HCT116 (cell line): ENCODE measurements around the gene ACP1. TPM values are rescaled to one million over a fixed set of nuclear protein-coding genes. Genes with fewer than 3 reads are reported as not detected.

Experiments used
- ATAC-seq: fragments of 200-7000 bp; cut with Tn5 transposase; 2 replicates; pipeline ENCODE4 v1.9.1; 2020; ENCODE audit warnings: mild to moderate bottlenecking, moderate library complexity
- BruUV-seq: library from RNA; stranded (reverse); fragments of 400-500 nt; replicated peaks from 2 replicates; lab custom pipeline; 2021; lab: Mats Ljungman, UMichigan
- CTCF ChIA-PET: fragments of 300-600 bp; sonication (Branson Sonifier 250); formaldehyde crosslinking; loops from one replicate; lab custom pipeline; 2021; ENCODE audit warnings: antibody characterized with exemption; lab: Charles Lee
- POLR2A ChIA-PET: fragments of 300-600, 350-600 bp; sonication (Branson Sonifier 250); formaldehyde crosslinking; loops from one replicate; lab custom pipeline; 2021; ENCODE audit warnings: antibody characterized with exemption; lab: Charles Lee
- RAD21 ChIA-PET, 2 experiments: fragments of 300-600 bp; sonication (Branson Sonifier 250); formaldehyde crosslinking; loops; one replicate each; lab custom pipeline; 2023; ENCODE audit warnings: low total read pairs in 2 of 2; ENCODE audit not compliant: uncharacterized antibody in 2 of 2, unreplicated experiment in 2 of 2, low non-redundant PET in 1 of 2; lab: Charles Lee
- DNase-seq: peaks from one replicate; pipeline ENCODE4 v3.0.0-alpha.2; 2010; ENCODE audit warnings: low read depth, low spot score
- H2AFZ ChIP-seq: fragments of 200-600 bp; shearing (Covaris generic), sonication (generic); 2 replicates; pipeline ENCODE4 v1.6.1; 2017; ENCODE audit warnings: low read depth, mixed run types, mixed read lengths, antibody characterized with exemption, low read length; ENCODE audit not compliant: poor library complexity, severe bottlenecking
- H3K27ac ChIP-seq: 2 replicates; pipeline ENCODE4 v1.5.1; 2012; ENCODE audit warnings: low read depth, low read length
- H3K27me3 ChIP-seq: fragments of 200-600 bp; sonication (generic); 2 replicates; pipeline ENCODE4 v1.6.1; 2016; ENCODE audit warnings: mixed run types, low read length, mixed read lengths; ENCODE audit not compliant: insufficient read depth
- H3K36me3 ChIP-seq, 2 experiments: fragments of 200-500 bp in 1 of 2; fragments of 200-600 bp in 1 of 2; sonication (Bioruptor generic) in 1 of 2; sonication (generic) in 1 of 2; 2 replicates each; pipeline versions ENCODE4 v1.5.1 to v1.6.1; 2014 to 2016; ENCODE audit warnings: low read length in 2 of 2, inconsistent platforms in 1 of 2, mixed read lengths in 1 of 2, mixed run types in 1 of 2; ENCODE audit not compliant: insufficient read depth in 2 of 2, control insufficient read depth in 1 of 2
- H3K4me1 ChIP-seq, 2 experiments: fragments of 200-600 bp in 1 of 2; sonication (generic) in 1 of 2; 2 replicates each; pipeline versions ENCODE4 v1.5.1 to v1.6.1; 2012 to 2017; ENCODE audit warnings: low read length in 2 of 2, inconsistent platforms in 1 of 2, mild to moderate bottlenecking in 1 of 2, mixed read lengths in 1 of 2, mixed run types in 1 of 2, moderate library complexity in 1 of 2; ENCODE audit not compliant: insufficient read depth in 2 of 2, control insufficient read depth in 1 of 2
- H3K4me2 ChIP-seq: fragments of 200-600 bp; sonication (generic); 2 replicates; pipeline ENCODE4 v1.6.1; 2017; ENCODE audit warnings: mixed run types, low read length, mixed read lengths
- H3K4me3 ChIP-seq, 2 experiments: fragments of 200-600 bp in 1 of 2; sonication (generic) in 1 of 2; replicated peaks in 1 of 2; 2 replicates each; pipeline ENCODE4 v1.5.1; 2011 to 2016; ENCODE audit warnings: low read length in 2 of 2, control low read depth in 1 of 2, low read depth in 1 of 2, mild to moderate bottlenecking in 1 of 2, mixed read lengths in 1 of 2, mixed run types in 1 of 2
- H3K79me2 ChIP-seq: fragments of 200-600 bp; sonication (generic); 2 replicates; pipeline ENCODE4 v1.6.1; 2017; ENCODE audit warnings: mild to moderate bottlenecking, mixed run types, low read length, moderate library complexity, mixed read lengths; ENCODE audit not compliant: insufficient read depth
- H3K9ac ChIP-seq: fragments of 200-600 bp; sonication (generic); 2 replicates; pipeline ENCODE4 v1.6.1; 2016; ENCODE audit warnings: low read length, mixed read lengths
- H3K9me2 ChIP-seq: fragments of 200-600 bp; sonication (generic), shearing (Covaris generic); 2 replicates; pipeline ENCODE4 v1.6.1; 2017; ENCODE audit warnings: mixed run types, mild to moderate bottlenecking, moderate library complexity; ENCODE audit not compliant: insufficient read depth
- H3K9me3 ChIP-seq, 2 experiments: fragments of 200-500 bp in 1 of 2; fragments of 200-600 bp in 1 of 2; sonication (Bioruptor generic) in 1 of 2; sonication (generic) in 1 of 2; 2 replicates each; pipeline ENCODE4 v1.6.1; 2014 to 2017; ENCODE audit warnings: low read length in 2 of 2, mixed read lengths in 2 of 2, inconsistent platforms in 1 of 2, low read depth in 1 of 2, mild to moderate bottlenecking in 1 of 2, mixed run types in 1 of 2, moderate library complexity in 1 of 2; ENCODE audit not compliant: control insufficient read depth in 1 of 2, insufficient read depth in 1 of 2
- H4K20me1 ChIP-seq: fragments of 200-600 bp; sonication (generic), shearing (Covaris generic); 2 replicates; pipeline ENCODE4 v1.6.1; 2017; ENCODE audit warnings: mixed run types, mild to moderate bottlenecking, moderate library complexity; ENCODE audit not compliant: insufficient read depth
- ATF3 ChIP-seq: IDR thresholded peaks from 2 replicates; pipeline ENCODE4 v1.6.1; 2012
- ELF1 ChIP-seq: IDR thresholded peaks from 2 replicates; pipeline ENCODE4 v1.6.1; 2012; ENCODE audit warnings: low read depth, borderline replicate concordance
- FOSL1 ChIP-seq: IDR thresholded peaks from 2 replicates; pipeline ENCODE4 v1.6.1; 2012; ENCODE audit warnings: low read depth
- SIN3A ChIP-seq: IDR thresholded peaks from 2 replicates; pipeline ENCODE4 v1.6.1; 2012; ENCODE audit warnings: low read depth
- intact Hi-C: fragments of 100-400 bp; cut with micrococcal nuclease; formaldehyde crosslinking; loops from 2 replicates; pipeline ENCODE4 v1.10.0; 2022
- total RNA-seq: library from RNA; stranded (reverse); gene quantifications from one replicate; pipeline ENCODE4 v1.2.1, GENCODE V29; 2021; ENCODE audit not compliant: unreplicated experiment

Gene ACP1
- total RNA-seq, 1 experiment from 2014 or later: 113 TPM

- CTCF ChIA-PET: no interaction called here
- ATAC-seq (no peak), DNase-seq (no peak)
- Histone ChIP-seq H3K4me1 (peaks cover 9 to 23% of the 10 kb centered on the region in 2 experiments; a peak in 3 of 4 replicates), H3K79me2 (peaks cover 91% of the 10 kb centered on the region), H3K9ac (no peak overlapping the region), H3K9me2 (no peaks in the 10 kb centered on the region), H3K27ac (no peak overlapping the region), H3K4me2 (no peak overlapping the region), H2AFZ (no peak overlapping the region), H3K4me3 (no peak overlapping the region), H3K9me3 (no peaks in the 10 kb centered on the region), H3K27me3 (no peaks in the 10 kb centered on the region), H4K20me1 (peaks cover 43% of the 10 kb centered on the region; the same call in 1 of the 2 replicates), H3K36me3 (peaks cover 8 to 21% of the 10 kb centered on the region in 2 experiments)
- RAD21 ChIA-PET: no interaction called here
- POLR2A ChIA-PET: no interaction called here
- intact Hi-C loops: no loop called here
- no TSS peak for BruUV-seq
- TF ChIP-seq SIN3A: no peak
- TF ChIP-seq ELF1: no peak
- no peak for TF ChIP-seq ATF3
Observed at GRCh38 chr2:268323-268722, 3.6 kb downstream of the ACP1 start.

GRCh38 chr2:269356-270030 is 4.7 kb downstream of the ACP1 start:
- H3K79me2 ChIP-seq: peaks cover 98% of the 10 kb centered on the region
- CTCF ChIA-PET: no interaction called here
- no peak overlapping the region for H3K4me3 ChIP-seq
- no peak overlapping the region for H3K9ac ChIP-seq
- H3K4me2 ChIP-seq: no peak overlapping the region
- peaks cover 13 to 23% of the 10 kb centered on the region in 2 experiments for H3K36me3 ChIP-seq
- no peaks in the 10 kb centered on the region for H3K27me3 ChIP-seq
- no peak overlapping the region for H3K27ac ChIP-seq
- no peak for ATAC-seq
- H3K9me2 ChIP-seq: no peaks in the 10 kb centered on the region
- no peak for TF ChIP-seq SIN3A
- TF ChIP-seq FOSL1: no peak
- POLR2A ChIA-PET: no interaction called here
- peaks cover 53% of the 10 kb centered on the region; the same call in 1 of the 2 replicates for H4K20me1 ChIP-seq
- no peak overlapping the region for H2AFZ ChIP-seq
- H3K9me3 ChIP-seq: no peaks in the 10 kb centered on the region
- BruUV-seq: no TSS peak
- peaks cover 8 to 12% of the 10 kb centered on the region in 2 experiments; a peak in 3 of 4 replicates for H3K4me1 ChIP-seq
- no peak for DNase-seq
- RAD21 ChIA-PET: no interaction called here
- intact Hi-C loops: no loop called here
